Endothelial cell of umbilical vein (primary cell): ENCODE measurements around the gene TMC3. TPM values are rescaled to one million over a fixed set of nuclear protein-coding genes. Genes with fewer than 3 reads are reported as not detected.

ENCODE experiments used
- BruUV-seq: library from RNA; stranded (reverse); fragments of 400-500 nt; replicated peaks from 2 replicates; lab custom pipeline; 2021; lab: Mats Ljungman, UMichigan
- CTCF ChIA-PET: fragments of 300-600, 350-600 bp; sonication (Branson Sonifier 250); formaldehyde crosslinking; loops from one replicate; lab custom pipeline; 2021; ENCODE audit warnings: antibody characterized with exemption, inconsistent platforms; lab: Charles Lee
- POLR2A ChIA-PET: fragments of 300-600, 350-600 bp; sonication (Branson Sonifier 250); formaldehyde crosslinking; loops from one replicate; lab custom pipeline; 2021; ENCODE audit warnings: antibody characterized with exemption, inconsistent platforms; lab: Charles Lee
- DNase-seq: peaks from one replicate; pipeline ENCODE4 v3.0.0-alpha.2; 2011; ENCODE audit warnings: low read depth, low spot score
- FAIRE-seq: peaks from 2 replicates; lab custom pipeline; 2011; peaks lifted over from hg19 to GRCh38; lab: Jason Lieb, UNC
- H2AFZ ChIP-seq: 2 replicates; pipeline ENCODE4 v1.6.0; 2012; ENCODE audit warnings: low read depth, low read length, control low read depth, inconsistent platforms
- H3K27ac ChIP-seq: 2 replicates; pipeline ENCODE4 v1.5.1; 2011; ENCODE audit warnings: low read depth, mild to moderate bottlenecking, control low read depth, low read length, moderate library complexity; ENCODE audit not compliant: insufficient read depth
- H3K27me3 ChIP-seq, 2 experiments: 2 replicates each; pipeline versions ENCODE4 v1.6.0 to v1.6.1; 2011; ENCODE audit warnings: low read length in 2 of 2, mixed read lengths in 1 of 2; ENCODE audit not compliant: control insufficient read depth in 2 of 2, insufficient read depth in 2 of 2
- H3K36me3 ChIP-seq, 2 experiments: 2 replicates in 1 of 2; 3 replicates in 1 of 2; pipeline ENCODE4 v1.5.1; 2011; ENCODE audit warnings: low read length in 2 of 2, mild to moderate bottlenecking in 1 of 2, moderate library complexity in 1 of 2; ENCODE audit not compliant: control insufficient read depth in 2 of 2, insufficient read depth in 2 of 2; ENCODE audit errors: extremely low read depth in 1 of 2
- H3K4me1 ChIP-seq: 3 replicates; pipeline ENCODE4 v1.5.1; 2011; ENCODE audit warnings: mild to moderate bottlenecking, low read length; ENCODE audit not compliant: control insufficient read depth, insufficient read depth; ENCODE audit errors: extremely low read depth
- H3K4me2 ChIP-seq: 2 replicates; pipeline ENCODE4 v1.6.1; 2011; ENCODE audit warnings: low read length, control low read depth, mixed read lengths; ENCODE audit not compliant: insufficient read depth
- H3K4me3 ChIP-seq, 3 experiments: fragments of 200-600 bp in 1 of 3; sonication (generic), shearing (Covaris generic) in 1 of 3; replicated peaks in 1 of 3; 2 replicates each; pipeline ENCODE4 v1.5.1; 2011 to 2016; ENCODE audit warnings: control low read depth in 3 of 3, low read length in 3 of 3, mild to moderate bottlenecking in 2 of 3, inconsistent platforms in 1 of 3, low read depth in 1 of 3, moderate library complexity in 1 of 3; ENCODE audit not compliant: insufficient read depth in 1 of 3
- H3K79me2 ChIP-seq: 2 replicates; pipeline ENCODE4 v1.6.0; 2012; ENCODE audit warnings: low read length, inconsistent platforms; ENCODE audit not compliant: control insufficient read depth, insufficient read depth
- H3K9ac ChIP-seq: replicated peaks from 2 replicates; pipeline ENCODE3; 2011; ENCODE audit warnings: low read length, control low read depth; ENCODE audit not compliant: insufficient read depth; ENCODE audit errors: extremely low read depth
- H3K9me1 ChIP-seq: replicated peaks from 3 replicates; pipeline ENCODE4 v1.6.0; 2011; ENCODE audit warnings: mild to moderate bottlenecking, low read length; ENCODE audit not compliant: control insufficient read depth, insufficient read depth; ENCODE audit errors: extremely low read depth
- H3K9me3 ChIP-seq: replicated peaks from 2 replicates; pipeline ENCODE4 v1.5.1; 2012; ENCODE audit warnings: low read length, inconsistent platforms; ENCODE audit not compliant: control insufficient read depth, insufficient read depth
- H4K20me1 ChIP-seq: replicated peaks from 2 replicates; pipeline ENCODE3; 2011; ENCODE audit warnings: mild to moderate bottlenecking, low read length; ENCODE audit not compliant: control insufficient read depth, insufficient read depth; ENCODE audit errors: extremely low read depth
- EZH2 ChIP-seq: IDR thresholded peaks from 2 replicates; pipeline ENCODE4 v1.6.1; 2012; ENCODE audit warnings: borderline replicate concordance, low read depth, mild to moderate bottlenecking, moderate library complexity, low read length, inconsistent platforms; ENCODE audit not compliant: severe bottlenecking
- FOS ChIP-seq: IDR thresholded peaks from 2 replicates; pipeline ENCODE4 v1.6.1; 2011; ENCODE audit warnings: mild to moderate bottlenecking, low read length, moderate library complexity, borderline replicate concordance; ENCODE audit not compliant: insufficient read depth
- GATA2 ChIP-seq: IDR thresholded peaks from 2 replicates; pipeline ENCODE4 v1.7.0; 2011; ENCODE audit warnings: low read depth, mild to moderate bottlenecking, moderate library complexity, mixed read lengths, low read length; ENCODE audit not compliant: insufficient read length, insufficient read depth
- JUN ChIP-seq: IDR thresholded peaks from 2 replicates; pipeline ENCODE4 v1.6.1; 2011; ENCODE audit warnings: borderline replicate concordance, low read depth; ENCODE audit not compliant: insufficient read length, insufficient read depth
- MYC ChIP-seq: IDR thresholded peaks from one replicate; pipeline ENCODE4 v1.6.1; 2011; ENCODE audit warnings: mild to moderate bottlenecking, low read depth, low read length
- POLR2A ChIP-seq: IDR thresholded peaks from 2 replicates; pipeline ENCODE4 v1.6.1; 2012; ENCODE audit warnings: low read depth, mild to moderate bottlenecking, control low read depth, low read length
- POLR2AphosphoS5 ChIP-seq: IDR thresholded peaks from 2 replicates; pipeline ENCODE4 v1.6.1; 2012; ENCODE audit warnings: low read depth, mild to moderate bottlenecking, control low read depth, low read length, moderate library complexity; ENCODE audit not compliant: insufficient read depth
- dilution Hi-C: fragments of 300-500 bp; cut with MboI; formaldehyde crosslinking; loops from one replicate; pipeline ENCODE4 v1.15.0; 2019; ENCODE audit warnings: low sequenced_read_pairs; ENCODE audit not compliant: extremely low pct_ligation_motif_present
- intact Hi-C: fragments of 100-400 bp; cut with micrococcal nuclease; formaldehyde crosslinking; loops from one replicate; pipeline ENCODE4 v1.10.0; 2022
- polyA plus RNA-seq, 4 experiments: library from polyadenylated mRNA; depleted of rRNA in 3 of 4; stranded (reverse) in 3 of 4; unstranded in 1 of 4; fragments of >200 nt; gene quantifications; 2 replicates each; pipeline versions ENCODE4 v1.2.1 to v1.2.3, GENCODE V29; 2011 to 2012; ENCODE audit warnings: missing spikeins in 1 of 4
- total RNA-seq: library from RNA; stranded (reverse); gene quantifications from 2 replicates; pipeline ENCODE4 v1.2.3, GENCODE V29; 2021
- TF ChIP-seq, protein P1 (sequence below), 2 donors: IDR thresholded peaks; 1 replicate in 1 of 2; 2 replicates in 1 of 2; pipeline ENCODE4 v1.5.1; 2011; ENCODE audit warnings: low read length in 2 of 2, mild to moderate bottlenecking in 2 of 2, moderate library complexity in 2 of 2, control low read depth in 1 of 2, inconsistent platforms in 1 of 2, low read depth in 1 of 2; ENCODE audit not compliant: insufficient read depth in 1 of 2; ENCODE audit errors: extremely low read depth in 1 of 2
- TF ChIP-seq, protein P2 (sequence below): IDR thresholded peaks from 2 replicates; pipeline ENCODE4 v1.6.1; 2011; ENCODE audit not compliant: insufficient read depth, insufficient read length

TMC3 gene
- total and polyA plus RNA-seq, 2 donors (not counting 3 experiments of a cell fraction or from before 2014, with no cell fraction given): not detected

DNA sequence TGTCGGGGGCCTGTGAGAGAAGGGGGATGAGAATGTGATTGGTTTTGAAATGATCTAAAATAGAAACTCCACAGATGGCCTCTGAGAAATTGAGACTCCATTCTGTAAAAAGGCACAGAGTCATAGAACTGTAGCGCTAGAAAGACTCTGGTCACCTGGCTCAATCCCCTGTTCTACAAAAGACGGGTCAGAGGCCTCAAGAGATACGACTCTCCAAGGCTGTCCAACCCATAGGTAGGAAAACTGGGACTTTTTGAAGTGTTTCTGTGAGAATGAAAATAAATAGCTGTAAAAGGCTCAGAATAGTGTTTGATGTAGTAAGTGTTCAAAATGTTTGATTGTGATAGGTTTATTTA, 11.7 kb upstream of the TMC3 start:
- H3K9ac ChIP-seq: no peak overlapping the region
- no peaks in the 10 kb centered on the region for H3K9me3 ChIP-seq
- H3K4me3 ChIP-seq: no peak overlapping the region
- ChIA-PET CTCF (interaction anchor here (1.1 kb wide), 1 partner anchor 110 kb away, joined by 3 read pairs; no protein-coding TSS in a partner anchor), POLR2A (no interaction called here)
- peaks cover 2% of the 10 kb centered on the region for H3K9me1 ChIP-seq
- H3K36me3 ChIP-seq: no peaks in the 10 kb centered on the region
- TF ChIP-seq EZH2 (no peak), POLR2AphosphoS5 (no peak), MYC (no peak), GATA2 (no peak), FOS (no peak), POLR2A (no peak), JUN (no peak)
- TF ChIP-seq, protein P1, sequence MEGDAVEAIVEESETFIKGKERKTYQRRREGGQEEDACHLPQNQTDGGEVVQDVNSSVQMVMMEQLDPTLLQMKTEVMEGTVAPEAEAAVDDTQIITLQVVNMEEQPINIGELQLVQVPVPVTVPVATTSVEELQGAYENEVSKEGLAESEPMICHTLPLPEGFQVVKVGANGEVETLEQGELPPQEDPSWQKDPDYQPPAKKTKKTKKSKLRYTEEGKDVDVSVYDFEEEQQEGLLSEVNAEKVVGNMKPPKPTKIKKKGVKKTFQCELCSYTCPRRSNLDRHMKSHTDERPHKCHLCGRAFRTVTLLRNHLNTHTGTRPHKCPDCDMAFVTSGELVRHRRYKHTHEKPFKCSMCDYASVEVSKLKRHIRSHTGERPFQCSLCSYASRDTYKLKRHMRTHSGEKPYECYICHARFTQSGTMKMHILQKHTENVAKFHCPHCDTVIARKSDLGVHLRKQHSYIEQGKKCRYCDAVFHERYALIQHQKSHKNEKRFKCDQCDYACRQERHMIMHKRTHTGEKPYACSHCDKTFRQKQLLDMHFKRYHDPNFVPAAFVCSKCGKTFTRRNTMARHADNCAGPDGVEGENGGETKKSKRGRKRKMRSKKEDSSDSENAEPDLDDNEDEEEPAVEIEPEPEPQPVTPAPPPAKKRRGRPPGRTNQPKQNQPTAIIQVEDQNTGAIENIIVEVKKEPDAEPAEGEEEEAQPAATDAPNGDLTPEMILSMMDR (IDR thresholded peaks at IDR 0.05; ENCODE audit: extremely low read depth in 1 of 2, insufficient read depth in 1 of 2, low read depth in 1 of 2, low read length in 2 of 2): no peak
- TF ChIP-seq, protein P2, sequence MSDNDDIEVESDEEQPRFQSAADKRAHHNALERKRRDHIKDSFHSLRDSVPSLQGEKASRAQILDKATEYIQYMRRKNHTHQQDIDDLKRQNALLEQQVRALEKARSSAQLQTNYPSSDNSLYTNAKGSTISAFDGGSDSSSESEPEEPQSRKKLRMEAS: no peak
- no peaks in the 10 kb centered on the region for H4K20me1 ChIP-seq
- H2AFZ ChIP-seq: no peak overlapping the region
- DNase-seq (no peak), FAIRE-seq (no peak)
- H3K27me3 ChIP-seq: no peaks in the 10 kb centered on the region
- dilution Hi-C loops: no loop called here
- intact Hi-C loops: no loop called here
- H3K4me1 ChIP-seq: no peaks in the 10 kb centered on the region
- no TSS peak for BruUV-seq
- no peak overlapping the region for H3K27ac ChIP-seq
- H3K4me2 ChIP-seq: no peak overlapping the region
- H3K79me2 ChIP-seq: no peaks in the 10 kb centered on the region
